RKO (cell line): ENCODE results near the gene IQGAP2.
"Not testable (repeated sequence)": the region's sequence is repeated elsewhere in the genome, so short reads cannot be mapped to it uniquely, and the experiment has no call there.

Experiments
- DNase-seq: peaks from one replicate; pipeline ENCODE4 v3.0.0-alpha.2; 2016; ENCODE audit warnings: low spot score

Gene IQGAP2

GRCh38 chr5:76716456-76717157 lies 313.5 kb downstream of the IQGAP2 start:
- DNase-seq, result no peak

- DNase-seq, result no peak
Measured at GRCh38 chr5:76717222-76718083, 314.4 kb downstream of the IQGAP2 start.

GRCh38 chr5:76718381-76718832 lies 315.3 kb downstream of the IQGAP2 start:
- no peak for DNase-seq

- DNase-seq, result no peak
Measured at GRCh38 chr5:76718880-76719279, 315.8 kb downstream of the IQGAP2 start.

- DNase-seq, result no peak
Measured at GRCh38 chr5:76720988-76721569, 318.0 kb downstream of the IQGAP2 start.

GRCh38 chr5:76723266-76723665 lies 320.2 kb downstream of the IQGAP2 start:
- no peak for DNase-seq

- DNase-seq, result no peak
Measured at GRCh38 chr5:76723906-76724305, 320.8 kb downstream of the IQGAP2 start.

- no peak for DNase-seq
Measured at GRCh38 chr5:76724871-76725270, 321.8 kb downstream of the IQGAP2 start.

GRCh38 chr5:76728965-76729364 lies 325.9 kb downstream of the IQGAP2 start:
- no peak for DNase-seq

GRCh38 chr5:76729373-76730290 lies 326.5 kb downstream of the IQGAP2 start:
- DNase-seq, result no peak

GRCh38 chr5:76732405-76733048 lies 329.4 kb downstream of the IQGAP2 start:
- DNase-seq, result no peak

GRCh38 chr5:76733049-76733417 lies 329.9 kb downstream of the IQGAP2 start:
- DNase-seq, result no peak

- no peak for DNase-seq
Measured at GRCh38 chr5:76735762-76736545, 332.9 kb downstream of the IQGAP2 start.

GRCh38 chr5:76736679-76737556 lies 333.8 kb downstream of the IQGAP2 start:
- DNase-seq, result no peak

- no peak for DNase-seq
Measured at GRCh38 chr5:76737846-76738245, 334.8 kb downstream of the IQGAP2 start.

GRCh38 chr5:76741506-76741905 lies 338.4 kb downstream of the IQGAP2 start:
- not testable (repeated sequence) for DNase-seq

- DNase-seq, result no peak
Measured at GRCh38 chr5:76742583-76742982, 339.5 kb downstream of the IQGAP2 start.

GRCh38 chr5:76744632-76745031 lies 341.5 kb downstream of the IQGAP2 start:
- no peak for DNase-seq

- DNase-seq, result no peak
Measured at GRCh38 chr5:76745670-76746069, 342.6 kb downstream of the IQGAP2 start.

GRCh38 chr5:76746677-76747076 lies 343.6 kb downstream of the IQGAP2 start:
- no peak for DNase-seq
